Suprapubic skin (tissue), 4 donors: ENCODE data around the gene ID4.

ENCODE experiments used
- CTCF ChIP-seq, 2 donors: fragments of 200-600 bp in 1 of 2; fragments of 450-650 bp in 1 of 2; sonication (generic) in 1 of 2; IDR thresholded peaks; one replicate each; pipeline ENCODE4 v1.5.1; 2016 to 2019; ENCODE audit warnings: antibody characterized with exemption in 2 of 2, mild to moderate bottlenecking in 1 of 2, moderate library complexity in 1 of 2
- EP300 ChIP-seq: sonication (generic); formaldehyde crosslinking; IDR thresholded peaks from one replicate; pipeline ENCODE4 v1.6.1; 2017; ENCODE audit warnings: antibody characterized with exemption
- POLR2A ChIP-seq, 2 donors: fragments of 450-650 bp; IDR thresholded peaks; one replicate each; pipeline ENCODE4 v1.6.1; 2017; ENCODE audit warnings: antibody characterized with exemption in 2 of 2, mild to moderate bottlenecking in 2 of 2, moderate library complexity in 2 of 2
- POLR2AphosphoS5 ChIP-seq, 3 donors: sonication (generic); formaldehyde crosslinking; IDR thresholded peaks; one replicate each; pipeline ENCODE4 v1.6.1; 2017; ENCODE audit warnings: antibody characterized with exemption in 3 of 3

GRCh38 chr6:19857139-19857538 is 20.0 kb downstream of the ID4 start:
- TF ChIP-seq POLR2AphosphoS5 (IDR thresholded peaks at IDR 0.05) (no peak), CTCF (IDR thresholded peaks at IDR 0.05) (no peak), POLR2A (IDR thresholded peaks at IDR 0.05) (no peak), EP300 (no peak)
